ENCODE data around the gene PRKCZ.
"Not testable (repeated sequence)": the region's sequence is repeated elsewhere in the genome, so short reads cannot be mapped to it uniquely, and the experiment has no call there.

DNA sequence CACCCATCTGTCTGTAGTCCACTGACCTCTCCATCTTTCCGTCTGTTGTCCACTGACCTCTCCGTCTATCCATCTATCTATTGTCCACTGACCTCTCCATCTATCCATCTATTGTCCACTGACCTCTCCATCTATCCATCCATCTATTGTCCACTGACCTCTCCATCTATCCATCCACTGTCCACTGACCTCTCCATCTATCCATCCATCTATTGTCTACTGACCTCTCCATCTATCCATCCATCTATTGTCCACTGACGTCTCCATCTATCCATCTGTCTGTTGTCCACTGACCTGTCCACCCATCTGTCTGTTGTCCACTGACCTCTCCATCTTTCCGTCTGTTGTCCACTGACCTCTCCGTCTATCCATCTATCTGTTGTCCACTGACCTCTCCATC is 97.7 kb downstream of the PRKCZ start:
- TF ChIP-seq, protein P1, sequence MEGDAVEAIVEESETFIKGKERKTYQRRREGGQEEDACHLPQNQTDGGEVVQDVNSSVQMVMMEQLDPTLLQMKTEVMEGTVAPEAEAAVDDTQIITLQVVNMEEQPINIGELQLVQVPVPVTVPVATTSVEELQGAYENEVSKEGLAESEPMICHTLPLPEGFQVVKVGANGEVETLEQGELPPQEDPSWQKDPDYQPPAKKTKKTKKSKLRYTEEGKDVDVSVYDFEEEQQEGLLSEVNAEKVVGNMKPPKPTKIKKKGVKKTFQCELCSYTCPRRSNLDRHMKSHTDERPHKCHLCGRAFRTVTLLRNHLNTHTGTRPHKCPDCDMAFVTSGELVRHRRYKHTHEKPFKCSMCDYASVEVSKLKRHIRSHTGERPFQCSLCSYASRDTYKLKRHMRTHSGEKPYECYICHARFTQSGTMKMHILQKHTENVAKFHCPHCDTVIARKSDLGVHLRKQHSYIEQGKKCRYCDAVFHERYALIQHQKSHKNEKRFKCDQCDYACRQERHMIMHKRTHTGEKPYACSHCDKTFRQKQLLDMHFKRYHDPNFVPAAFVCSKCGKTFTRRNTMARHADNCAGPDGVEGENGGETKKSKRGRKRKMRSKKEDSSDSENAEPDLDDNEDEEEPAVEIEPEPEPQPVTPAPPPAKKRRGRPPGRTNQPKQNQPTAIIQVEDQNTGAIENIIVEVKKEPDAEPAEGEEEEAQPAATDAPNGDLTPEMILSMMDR (conservative IDR thresholded peaks at IDR 0.05; ENCODE audit: low read depth, low read length) = not testable (repeated sequence)
- TF ChIP-seq EZH2 (IDR thresholded peaks at IDR 0.05; ENCODE audit: borderline replicate concordance, low read depth, low read length, poor library complexity, severe bottlenecking) = not testable (repeated sequence)
